HepG2 (cell line): Measurements from ENCODE around the gene HTRA3. TPM values are rescaled to one million over a fixed set of nuclear protein-coding genes. Genes with fewer than 3 reads are reported as not detected.

ENCODE experiments used
- ATM ChIP-seq: fragments of 450-650 bp; IDR thresholded peaks from 2 replicates; pipeline ENCODE4 v1.7.1; 2017; ENCODE audit warnings: mild to moderate bottlenecking, borderline replicate concordance
- CAMTA2 ChIP-seq: sonication (generic); formaldehyde crosslinking; IDR thresholded peaks from 2 replicates; pipeline ENCODE4 v1.4.0; 2020; ENCODE audit warnings: mild to moderate bottlenecking, missing genetic modification reagents, borderline replicate concordance
- CBX2 ChIP-seq, 2 experiments: fragments of 200-600 bp in 1 of 2; sonication (generic); formaldehyde crosslinking in 1 of 2; IDR thresholded peaks; 2 replicates each; pipeline versions ENCODE4 v1.7.0 to v1.8.1; 2018 to 2022; ENCODE audit warnings: low read depth in 2 of 2, low read length in 1 of 2, mild to moderate bottlenecking in 1 of 2, missing genetic modification reagents in 1 of 2
- KDM5A ChIP-seq: fragments of 200-600 bp; sonication (generic); IDR thresholded peaks from 2 replicates; pipeline ENCODE4 v1.7.0; 2018; ENCODE audit warnings: antibody characterized with exemption, mild to moderate bottlenecking, low read length, borderline replicate concordance
- KLF9 ChIP-seq: IDR thresholded peaks from 2 replicates; pipeline ENCODE4 v1.6.1; 2016; ENCODE audit warnings: low read depth
- SUZ12 ChIP-seq: fragments of 150-350 bp; IDR thresholded peaks from 2 replicates; pipeline ENCODE4 v1.6.1; 2014; ENCODE audit warnings: low read depth, low read length
- ZNF563 ChIP-seq: sonication (generic); formaldehyde crosslinking; IDR thresholded peaks from 2 replicates; pipeline ENCODE4 v1.8.0; 2022; ENCODE audit warnings: mild to moderate bottlenecking, moderate library complexity, missing genetic modification reagents
- ZNF619 ChIP-seq: sonication (generic); formaldehyde crosslinking; IDR thresholded peaks from 2 replicates; pipeline ENCODE4 v1.4.0; 2020; ENCODE audit warnings: mild to moderate bottlenecking, missing genetic modification reagents
- ZNF891 ChIP-seq: sonication (generic); formaldehyde crosslinking; IDR thresholded peaks from 2 replicates; pipeline ENCODE4 v1.5.0; 2020; ENCODE audit warnings: mild to moderate bottlenecking, missing genetic modification reagents
- polyA plus RNA-seq, 8 experiments: library from polyadenylated mRNA; depleted of rRNA in 3 of 8; stranded (reverse) in 7 of 8; unstranded in 1 of 8; fragments of >200 nt; fragmentation: Illumina TruSeq in 4 of 8; extraction: Trizol in 4 of 8; gene quantifications; 2 replicates each; pipeline versions ENCODE4 v1.2.1 to v1.2.3, GENCODE V29; 2011 to 2016; ENCODE audit warnings: low read depth in 4 of 8, missing spikeins in 1 of 8, mixed read lengths in 1 of 8; ENCODE audit not compliant: insufficient read depth in 1 of 8
- total RNA-seq, 5 experiments: library from RNA; depleted of rRNA; stranded (reverse); fragments of >200 nt; fragmentation: Illumina TruSeq; extraction: Trizol; gene quantifications; 2 replicates each; pipeline ENCODE4 v1.2.3, GENCODE V29; 2016; ENCODE audit warnings: low read depth in 1 of 5
- TF ChIP-seq, protein P1 (sequence below): sonication (generic); formaldehyde crosslinking; IDR thresholded peaks from 2 replicates; pipeline ENCODE4 v1.4.0; 2020; ENCODE audit warnings: missing genetic modification reagents
- TF ChIP-seq, protein P2 (sequence below): IDR thresholded peaks from 2 replicates; pipeline ENCODE4 v1.6.1; 2016; ENCODE audit warnings: control low read depth

Gene HTRA3
- total and polyA plus RNA-seq, 2 of the 13 experiments (the other 11 are each of a cell fraction or from before 2014, with no cell fraction given), result 0.17 TPM; not detected in 1

GRCh38 chr4:8221985-8222384, 47.6 kb upstream of the HTRA3 start (continued):
- TF ChIP-seq, protein P1, sequence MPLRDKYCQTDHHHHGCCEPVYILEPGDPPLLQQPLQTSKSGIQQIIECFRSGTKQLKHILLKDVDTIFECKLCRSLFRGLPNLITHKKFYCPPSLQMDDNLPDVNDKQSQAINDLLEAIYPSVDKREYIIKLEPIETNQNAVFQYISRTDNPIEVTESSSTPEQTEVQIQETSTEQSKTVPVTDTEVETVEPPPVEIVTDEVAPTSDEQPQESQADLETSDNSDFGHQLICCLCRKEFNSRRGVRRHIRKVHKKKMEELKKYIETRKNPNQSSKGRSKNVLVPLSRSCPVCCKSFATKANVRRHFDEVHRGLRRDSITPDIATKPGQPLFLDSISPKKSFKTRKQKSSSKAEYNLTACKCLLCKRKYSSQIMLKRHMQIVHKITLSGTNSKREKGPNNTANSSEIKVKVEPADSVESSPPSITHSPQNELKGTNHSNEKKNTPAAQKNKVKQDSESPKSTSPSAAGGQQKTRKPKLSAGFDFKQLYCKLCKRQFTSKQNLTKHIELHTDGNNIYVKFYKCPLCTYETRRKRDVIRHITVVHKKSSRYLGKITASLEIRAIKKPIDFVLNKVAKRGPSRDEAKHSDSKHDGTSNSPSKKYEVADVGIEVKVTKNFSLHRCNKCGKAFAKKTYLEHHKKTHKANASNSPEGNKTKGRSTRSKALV (CRISPR knock-in tag), result no peak
- TF ChIP-seq KDM5A (no peak), ATM (no peak), ZNF619 (CRISPR knock-in tag) (no peak), KLF9 (CRISPR knock-in tag) (no peak), ZNF563 (CRISPR knock-in tag) (no peak), CAMTA2 (no peak), CBX2 (IDR thresholded peaks at IDR 0.05; ENCODE audit: low read depth, low read length) (no peak), CBX2 (CRISPR knock-in tag; IDR thresholded peaks at IDR 0.05; ENCODE audit: low read depth) (no peak), SUZ12 (no peak), ZNF891 (CRISPR knock-in tag) (no peak)
- TF ChIP-seq, protein P2, sequence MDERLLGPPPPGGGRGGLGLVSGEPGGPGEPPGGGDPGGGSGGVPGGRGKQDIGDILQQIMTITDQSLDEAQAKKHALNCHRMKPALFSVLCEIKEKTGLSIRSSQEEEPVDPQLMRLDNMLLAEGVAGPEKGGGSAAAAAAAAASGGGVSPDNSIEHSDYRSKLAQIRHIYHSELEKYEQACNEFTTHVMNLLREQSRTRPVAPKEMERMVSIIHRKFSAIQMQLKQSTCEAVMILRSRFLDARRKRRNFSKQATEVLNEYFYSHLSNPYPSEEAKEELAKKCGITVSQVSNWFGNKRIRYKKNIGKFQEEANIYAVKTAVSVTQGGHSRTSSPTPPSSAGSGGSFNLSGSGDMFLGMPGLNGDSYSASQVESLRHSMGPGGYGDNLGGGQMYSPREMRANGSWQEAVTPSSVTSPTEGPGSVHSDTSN (CRISPR knock-in tag), result no peak
- TF ChIP-seq, all 625 proteins: peak for 0
